ENCODE data around the gene NT5C1A. TPM values are rescaled to one million over a fixed set of nuclear protein-coding genes. Genes with fewer than 3 reads are reported as not detected.

Gene NT5C1A
- total RNA-seq, 2 donors from 2014 or later = 0.91 TPM; not detected in 1

GRCh38 chr1:39695016-39695415 lies 23.1 kb upstream of the NT5C1A start:
- Histone ChIP-seq H3K27ac (no peak overlapping the region), H3K4me3 (no peak overlapping the region), H3K36me3 (no peaks in the 10 kb centered on the region), H3K27me3 (replicated peaks; ENCODE audit: insufficient read depth) (no peaks in the 10 kb centered on the region), H3K9me3 (no peaks in the 10 kb centered on the region), H3K4me1 (replicated peaks) (no peaks in the 10 kb centered on the region)
- 29% methylated on average over 1 of the region's 1 CpG for WGBS
- no peak for DNase-seq (ENCODE audit: low spot score)
- TF ChIP-seq CTCF (IDR thresholded peaks at IDR 0.05) (no peak), POLR2A (IDR thresholded peaks at IDR 0.05) (no peak), POLR2AphosphoS5 (IDR thresholded peaks at IDR 0.05) (no peak)
- intact Hi-C loops (cut with DNase I) = no loop called here

GRCh38 chr1:39694026-39694425 lies 22.1 kb upstream of the NT5C1A start:
- WGBS = 89% methylated on average over 1 of the region's 1 CpG
- TF ChIP-seq POLR2A (IDR thresholded peaks at IDR 0.05) (no peak), POLR2AphosphoS5 (IDR thresholded peaks at IDR 0.05) (no peak), CTCF (IDR thresholded peaks at IDR 0.05) (no peak)
- H3K9me3 ChIP-seq = no peaks in the 10 kb centered on the region
- H3K4me1 ChIP-seq (replicated peaks) = no peaks in the 10 kb centered on the region
- H3K36me3 ChIP-seq = no peaks in the 10 kb centered on the region
- H3K4me3 ChIP-seq = no peak overlapping the region
- intact Hi-C loops (cut with DNase I) = no loop called here
- no peak for DNase-seq (ENCODE audit: low spot score)
- no peaks in the 10 kb centered on the region for H3K27me3 ChIP-seq (replicated peaks; ENCODE audit: insufficient read depth)
- H3K27ac ChIP-seq = no peak overlapping the region

- no peak for DNase-seq (ENCODE audit: low spot score)
- intact Hi-C loops (cut with DNase I) = no loop called here
These were observed 20.5 kb upstream of the NT5C1A start for GRCh38 chr1:39692152-39693074.

GRCh38 chr1:39691383-39692151 lies 19.7 kb upstream of the NT5C1A start, which contains the start of gene HPCAL4:
Gene HPCAL4, minus strand, starts transcription at chr1:39691433. Its CDS starts 6,830 bp downstream, at chr1:39684603.
- H3K27ac ChIP-seq = no peak within 1 kb of the TSS
- peak within 1 kb of the TSS; percentile 23 to 29 for H3K4me3 ChIP-seq
- peak; percentile 87 for DNase-seq (ENCODE audit: low spot score)
- H3K36me3 ChIP-seq = no peaks in the 10 kb centered on the region
- TF ChIP-seq POLR2A (IDR thresholded peaks at IDR 0.05) (peak; percentile 61), POLR2AphosphoS5 (IDR thresholded peaks at IDR 0.05) (peak; percentile 74), CTCF (IDR thresholded peaks at IDR 0.05) (no peak)
- 3% methylated on average over 41 of the region's 47 CpGs for WGBS
- H3K27me3 ChIP-seq (replicated peaks; ENCODE audit: insufficient read depth) = no peaks in the 10 kb centered on the region
- no peaks in the 10 kb centered on the region for H3K9me3 ChIP-seq
- intact Hi-C loops (cut with DNase I) = no loop called here
- no peaks in the 10 kb centered on the region for H3K4me1 ChIP-seq (replicated peaks)

More at GRCh38 chr1:39692152-39693074, 20.5 kb upstream of the NT5C1A start:
- no peaks in the 10 kb centered on the region for H3K4me1 ChIP-seq (replicated peaks)
- WGBS = 22% methylated on average over 21 of the region's 56 CpGs
- H3K36me3 ChIP-seq = no peaks in the 10 kb centered on the region
- H3K27ac ChIP-seq = no peak overlapping the region
- H3K4me3 ChIP-seq = peak overlapping the region; percentile 23 to 29
- H3K27me3 ChIP-seq (replicated peaks; ENCODE audit: insufficient read depth) = no peaks in the 10 kb centered on the region
- H3K9me3 ChIP-seq = no peaks in the 10 kb centered on the region
- TF ChIP-seq CTCF (IDR thresholded peaks at IDR 0.05) = no peak
- no peak for TF ChIP-seq POLR2AphosphoS5 (IDR thresholded peaks at IDR 0.05)
- TF ChIP-seq POLR2A (IDR thresholded peaks at IDR 0.05) = no peak
